ENCODE measurements around the gene SAT2.
"Not testable (repeated sequence)": the region's sequence is repeated elsewhere in the genome, so short reads cannot be mapped to it uniquely, and the experiment has no call there.

SAT2 gene

GRCh38 chr17:7633093-7633492, 5.5 kb upstream of the SAT2 start:
- no peak for DNase-seq

GRCh38 chr17:7632492-7632894, 4.9 kb upstream of the SAT2 start:
- DNase-seq: peak; percentile 40

DNA sequence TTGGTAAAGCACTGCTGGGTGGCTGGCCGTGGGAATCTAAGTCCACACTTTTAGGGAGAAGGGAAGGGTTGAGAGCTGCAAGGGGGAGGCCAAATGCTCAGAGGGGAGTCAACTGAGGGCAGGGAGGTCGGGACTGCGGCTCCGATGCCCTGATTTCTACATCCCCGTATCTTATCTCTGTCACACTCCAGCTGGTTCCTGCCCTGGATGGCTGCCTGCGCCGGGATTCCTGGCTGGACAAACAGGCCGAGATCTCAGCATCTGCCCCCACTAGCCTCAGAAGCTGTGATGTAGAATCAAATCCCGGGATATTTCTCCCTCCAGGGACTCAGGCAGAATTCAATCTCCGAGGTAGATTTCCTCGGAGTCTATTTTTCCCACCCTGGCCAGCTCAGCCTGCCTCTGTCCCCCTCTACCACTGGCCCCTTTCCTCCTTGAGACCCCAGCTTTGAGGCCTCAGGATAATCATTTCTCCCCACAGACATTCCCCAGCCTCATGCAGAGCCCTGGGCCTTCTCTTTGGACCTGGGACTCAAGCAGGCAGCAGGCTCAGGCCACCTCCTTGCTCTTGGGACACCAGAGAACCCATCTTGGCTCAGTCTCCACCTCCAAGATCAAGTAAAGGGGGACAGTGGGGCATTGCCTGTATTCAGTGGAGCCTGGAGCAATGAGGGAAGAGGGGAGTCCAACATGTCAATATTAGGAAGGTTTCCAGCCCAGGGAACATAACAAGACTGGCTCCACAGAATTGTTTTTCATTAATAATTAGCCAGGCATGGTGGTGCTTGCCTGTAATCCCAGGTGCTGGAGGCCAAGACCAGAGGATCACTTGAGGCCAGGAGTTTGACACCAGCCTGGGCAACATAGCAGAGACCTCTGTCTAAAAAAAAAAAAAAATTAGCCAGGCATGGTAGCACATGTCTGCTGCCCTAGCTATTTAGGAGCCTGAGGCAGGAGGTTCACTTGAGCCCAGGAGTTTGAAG, 4.1 kb upstream of the SAT2 start:
- no peak for DNase-seq

DNA sequence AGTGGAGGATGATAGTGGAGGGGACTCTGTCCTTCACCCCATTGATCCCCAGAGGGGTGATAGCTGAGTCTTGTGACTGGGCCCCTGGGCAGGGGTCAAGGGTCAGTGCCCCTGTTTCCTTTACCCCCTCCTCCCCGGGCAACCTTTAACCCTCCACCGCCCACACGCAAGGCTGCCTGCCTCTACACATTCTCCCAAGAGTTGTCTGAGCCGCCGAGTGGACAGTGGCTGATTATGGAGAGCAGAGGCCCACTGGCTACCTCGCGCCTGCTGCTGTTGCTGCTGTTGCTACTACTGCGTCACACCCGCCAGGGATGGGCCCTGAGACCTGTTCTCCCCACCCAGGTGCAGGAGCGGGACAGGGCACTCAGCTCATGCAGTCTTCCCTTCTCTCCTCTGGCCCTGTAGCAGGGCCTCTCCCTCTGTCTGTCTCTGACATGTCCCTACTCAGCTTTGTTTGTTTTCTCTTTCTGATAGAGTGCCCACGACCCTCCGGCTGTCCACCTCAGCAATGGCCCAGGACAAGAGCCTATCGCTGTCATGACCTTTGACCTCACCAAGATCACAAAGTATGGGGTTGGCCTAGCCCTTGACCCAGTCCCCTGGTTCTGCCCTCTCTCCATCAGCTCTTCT, 2.4 kb upstream of the SAT2 start, which contains the start of gene SHBG:
Gene SHBG, plus strand, starts transcription at position 197 of the 633 bp plus-strand sequence. Its CDS starts 38 bp downstream, at position 235.
- DNase-seq: no peak

- no peak for DNase-seq
These were observed 718 bp downstream of the SAT2 start for GRCh38 chr17:7626956-7627249.

- DNase-seq: no peak
These were observed 1.3 kb downstream of the SAT2 start for GRCh38 chr17:7626307-7626706.

- not testable (repeated sequence) for DNase-seq
These were observed 1.9 kb downstream of the SAT2 start for GRCh38 chr17:7625749-7626148.

GRCh38 chr17:7623661-7624060, 4.0 kb downstream of the SAT2 start:
- no peak for DNase-seq

- DNase-seq: no peak
These were observed 6.8 kb downstream of the SAT2 start for GRCh38 chr17:7620835-7621234.

GRCh38 chr17:7618608-7619007, 9.0 kb downstream of the SAT2 start:
- no peak for DNase-seq

GRCh38 chr17:7615265-7615747, 12.3 kb downstream of the SAT2 start:
- no peak for DNase-seq

GRCh38 chr17:7614425-7615264, 13.0 kb downstream of the SAT2 start, which contains the start of gene FXR2:
TSS of gene FXR2 (minus strand) at chr17:7614897. CDS start at chr17:7614532, 365 bp downstream.
- peak; percentile 100 for DNase-seq

DNA sequence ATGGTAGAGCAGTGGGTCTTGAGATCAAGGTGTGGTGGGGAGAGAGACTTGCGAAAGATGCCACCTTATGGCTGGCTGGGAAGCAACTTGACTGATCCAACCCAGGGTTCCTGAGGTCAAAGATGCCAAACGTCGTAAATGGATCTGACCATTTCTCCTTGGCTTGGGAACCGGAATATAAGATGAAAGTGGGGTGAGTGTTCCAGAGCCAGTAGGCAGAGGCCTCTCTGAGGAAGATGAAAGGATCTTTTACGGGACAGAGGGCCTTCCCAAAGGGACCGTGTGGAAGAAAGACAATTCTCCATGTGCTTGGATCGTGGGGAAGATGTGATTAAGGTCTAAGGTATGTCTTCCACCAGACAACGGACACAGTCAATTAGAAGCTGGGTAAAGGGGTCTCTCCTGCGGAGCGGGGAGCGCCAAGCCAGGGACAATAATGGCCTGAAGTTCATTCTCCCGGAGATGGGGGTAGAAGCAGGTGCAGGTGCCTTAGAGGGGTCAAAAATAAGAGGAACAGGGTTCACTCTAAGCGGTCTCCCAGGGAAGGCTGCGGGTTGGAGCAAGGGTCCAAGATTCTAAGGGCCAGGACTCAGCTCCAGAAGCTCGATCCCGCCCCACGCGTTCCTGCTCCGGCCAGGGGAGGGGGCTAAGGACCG, 13.7 kb downstream of the SAT2 start:
- no peak for DNase-seq

DNA sequence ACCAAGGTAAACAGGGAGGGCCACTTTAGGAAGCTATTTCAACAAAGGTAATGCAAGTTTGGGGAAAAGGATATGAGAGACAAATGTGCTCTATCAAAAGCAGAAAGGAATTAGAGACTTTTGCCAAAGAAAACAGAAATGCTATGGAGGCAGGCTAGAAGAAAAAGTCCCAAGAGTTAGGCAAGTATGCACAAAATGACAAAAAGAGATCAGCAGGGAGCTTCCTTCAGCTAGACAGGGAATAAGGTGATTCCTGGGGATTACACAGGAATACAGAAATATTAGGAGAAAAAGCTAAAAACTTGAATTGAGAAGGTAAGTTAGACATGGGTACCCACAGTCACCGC, 15.4 kb downstream of the SAT2 start:
- DNase-seq: no peak

DNA sequence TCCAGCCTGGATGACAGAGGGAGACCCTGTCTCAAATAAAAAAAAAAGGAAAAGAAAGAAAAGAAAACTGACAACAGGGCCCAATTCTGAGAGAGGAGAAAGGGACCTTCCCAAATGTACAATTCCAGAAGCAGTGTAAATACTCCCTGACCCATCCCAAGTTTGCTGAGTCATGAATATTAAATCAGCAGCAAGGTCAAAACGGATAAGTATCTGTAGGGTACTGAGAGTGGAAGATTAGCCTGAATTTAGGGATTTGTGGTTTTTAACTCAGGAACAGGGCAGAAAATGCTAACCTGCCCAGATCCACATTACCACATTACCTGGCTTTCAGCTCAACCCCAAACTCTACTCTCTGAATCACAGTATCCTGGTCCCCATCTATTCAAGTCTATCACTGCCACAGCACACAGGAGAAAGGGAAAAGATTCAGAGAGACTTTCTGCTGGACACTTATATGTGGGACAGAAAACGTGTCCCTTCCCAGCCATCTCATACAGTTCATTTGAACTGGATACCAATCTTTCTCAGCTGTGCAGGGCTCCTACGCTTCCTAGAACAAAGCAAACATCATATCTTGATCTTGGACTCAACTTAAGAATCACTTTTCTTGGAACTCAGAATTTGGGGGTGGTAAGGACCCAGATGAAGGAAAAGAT, 15.9 kb downstream of the SAT2 start:
- DNase-seq: no peak

- no peak for DNase-seq
These were observed 17.0 kb downstream of the SAT2 start for GRCh38 chr17:7610641-7611040.

DNA sequence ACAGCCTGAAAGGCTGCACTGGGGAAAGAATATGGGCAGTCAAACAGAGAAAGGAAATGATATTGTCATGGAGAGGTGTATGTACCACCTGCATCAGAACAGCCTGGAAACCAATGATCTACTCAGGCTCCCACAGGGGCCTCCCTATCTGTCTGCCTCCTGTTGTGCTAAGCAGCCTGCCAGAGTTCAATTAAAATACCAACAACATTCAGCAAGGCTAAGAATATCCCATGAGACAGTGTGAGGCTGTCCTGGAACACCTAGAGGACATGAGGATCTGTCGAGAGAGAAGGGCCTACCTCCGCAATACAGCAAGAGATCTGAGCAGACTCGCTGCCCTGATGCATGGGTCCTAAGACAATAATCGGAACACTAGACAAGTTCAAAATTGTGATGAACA, 21.3 kb downstream of the SAT2 start:
- DNase-seq: no peak

DNA sequence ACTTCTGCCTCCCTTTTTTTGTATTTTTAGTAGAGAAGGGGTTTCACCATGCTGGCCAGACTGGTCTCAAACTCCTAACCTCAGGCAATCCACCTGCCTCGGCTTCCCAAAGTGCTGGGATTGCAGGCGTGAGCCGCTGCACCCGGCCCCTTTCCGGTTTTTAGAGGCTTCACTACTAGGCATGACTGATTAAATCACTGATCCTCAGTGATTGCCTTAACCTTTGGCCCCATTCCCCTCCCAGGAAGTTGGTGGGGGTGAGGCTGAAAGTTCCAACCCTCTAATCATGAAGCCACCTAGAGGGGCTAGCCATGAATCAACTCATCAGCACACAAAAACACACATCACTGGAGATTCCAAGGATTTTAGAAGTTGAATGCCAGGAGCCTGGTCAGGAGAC, 30.1 kb downstream of the SAT2 start:
- not testable (repeated sequence) for DNase-seq

GRCh38 chr17:7593296-7593695, 34.3 kb downstream of the SAT2 start:
- DNase-seq: no peak

- no peak for DNase-seq
These were observed 35.1 kb downstream of the SAT2 start for GRCh38 chr17:7592422-7593021.

- DNase-seq: no peak
These were observed 36.0 kb downstream of the SAT2 start for GRCh38 chr17:7591596-7591995.

DNA sequence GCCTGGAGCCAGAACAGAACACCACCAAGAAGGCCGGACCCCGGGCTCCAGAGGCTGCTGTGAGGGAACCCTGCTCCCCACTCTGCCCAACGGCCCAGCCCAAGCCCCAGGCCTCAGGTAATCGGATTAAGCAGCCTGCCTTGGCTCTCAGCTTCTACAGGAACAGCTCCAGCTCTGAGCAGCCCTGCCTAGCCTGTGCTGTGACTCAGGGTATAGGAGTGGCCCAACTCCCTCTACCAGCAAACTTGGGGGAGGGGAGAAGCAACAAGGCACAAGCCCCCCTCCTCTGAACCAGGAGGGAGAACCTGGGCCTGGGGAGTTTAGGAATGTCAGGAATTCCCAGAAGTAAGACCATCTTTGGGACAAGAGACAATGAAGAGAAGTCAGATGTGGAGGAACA, 36.9 kb downstream of the SAT2 start:
- no peak for DNase-seq

Data from activated CD4-positive, alpha-beta T cell treated with anti-CD3 and anti-CD28 coated beads for 48 hours (primary cell).